ENCODE results near the gene CYP1A2.
"Not testable (repeated sequence)": the region's sequence is repeated elsewhere in the genome, so short reads cannot be mapped to it uniquely, and the experiment has no call there.

Gene CYP1A2

DNA sequence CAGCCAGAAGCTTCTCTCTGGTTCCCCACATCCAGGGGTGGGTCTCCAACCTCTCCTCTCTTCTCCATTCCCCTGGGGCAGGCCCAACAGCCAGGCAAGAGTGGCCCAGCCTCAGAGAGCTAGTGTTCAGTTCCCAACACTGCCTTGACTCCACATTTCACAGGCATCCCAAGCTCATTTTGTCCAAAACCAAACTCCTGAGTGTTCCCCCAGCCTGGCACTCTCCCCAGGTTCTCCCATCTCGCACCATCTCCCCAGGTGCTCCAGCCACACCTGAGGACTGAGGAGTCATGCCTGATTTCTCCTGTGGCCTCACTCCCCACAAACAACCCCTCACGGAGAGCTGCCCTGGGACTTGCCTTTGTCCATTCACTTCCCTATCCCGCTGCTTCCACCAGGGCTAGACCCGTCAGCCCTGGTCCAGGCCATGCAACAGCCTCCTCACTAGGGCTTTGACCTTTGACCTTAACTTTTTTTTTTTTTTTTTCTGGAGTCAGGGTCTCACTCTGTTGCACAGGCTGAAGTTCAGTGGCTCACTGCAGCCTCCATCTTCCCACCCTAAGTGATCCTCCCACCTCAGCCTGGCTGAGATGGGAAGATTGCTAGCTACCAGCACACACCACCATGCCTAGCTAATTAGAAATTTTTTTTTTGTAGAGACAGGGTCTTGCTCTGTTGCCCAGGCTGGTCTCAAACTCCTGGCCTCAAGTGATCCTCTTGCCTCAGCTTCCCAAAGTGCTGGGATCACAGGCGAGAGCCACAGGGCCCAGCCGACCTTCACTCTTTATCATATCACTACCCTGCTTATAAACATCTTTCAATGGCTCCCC is 29.3 kb downstream of the CYP1A2 start:
- no peak for DNase-seq

DNA sequence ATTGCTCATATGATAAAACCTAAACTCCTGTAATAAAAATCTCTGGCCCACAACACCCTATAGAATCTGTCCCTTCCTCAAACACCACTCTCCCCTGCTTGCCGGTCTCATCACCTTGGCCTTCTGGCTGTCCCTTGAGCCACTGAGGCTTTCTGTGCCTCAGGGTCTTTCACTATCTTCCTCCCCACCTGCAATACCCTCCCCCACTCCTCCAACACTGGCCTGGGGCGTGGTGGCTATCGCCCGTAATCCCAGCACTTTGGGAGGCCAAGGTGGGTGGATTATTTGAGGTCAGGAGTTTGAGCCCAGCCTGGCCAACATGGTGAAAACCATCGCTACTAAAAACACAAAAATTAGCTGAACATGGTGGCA is 29.9 kb downstream of the CYP1A2 start:
- no peak for DNase-seq

DNA sequence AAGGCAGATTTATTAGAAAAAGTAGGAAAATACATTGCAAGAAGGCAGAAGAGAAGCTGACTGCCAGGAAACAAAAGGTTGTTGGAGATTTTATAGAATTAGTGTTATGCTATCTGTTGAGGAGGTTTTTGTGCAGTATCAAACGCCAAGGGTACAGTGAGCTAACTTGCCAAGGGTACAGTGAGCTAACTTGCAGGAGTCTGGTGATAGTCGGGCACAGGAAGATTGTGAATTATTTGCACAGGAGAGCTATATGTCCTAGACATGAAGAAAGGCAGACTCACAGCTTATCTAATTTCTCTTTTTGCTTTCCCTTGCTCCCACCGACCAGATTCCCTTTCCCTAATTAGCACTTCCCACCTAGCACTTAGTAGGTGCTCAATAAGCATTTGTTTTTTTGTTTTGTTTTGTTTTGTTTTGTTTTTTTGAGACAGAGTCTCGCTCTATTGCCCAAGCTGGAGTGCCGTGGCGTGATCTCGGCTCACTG is 30.6 kb downstream of the CYP1A2 start:
- no peak for DNase-seq

DNA sequence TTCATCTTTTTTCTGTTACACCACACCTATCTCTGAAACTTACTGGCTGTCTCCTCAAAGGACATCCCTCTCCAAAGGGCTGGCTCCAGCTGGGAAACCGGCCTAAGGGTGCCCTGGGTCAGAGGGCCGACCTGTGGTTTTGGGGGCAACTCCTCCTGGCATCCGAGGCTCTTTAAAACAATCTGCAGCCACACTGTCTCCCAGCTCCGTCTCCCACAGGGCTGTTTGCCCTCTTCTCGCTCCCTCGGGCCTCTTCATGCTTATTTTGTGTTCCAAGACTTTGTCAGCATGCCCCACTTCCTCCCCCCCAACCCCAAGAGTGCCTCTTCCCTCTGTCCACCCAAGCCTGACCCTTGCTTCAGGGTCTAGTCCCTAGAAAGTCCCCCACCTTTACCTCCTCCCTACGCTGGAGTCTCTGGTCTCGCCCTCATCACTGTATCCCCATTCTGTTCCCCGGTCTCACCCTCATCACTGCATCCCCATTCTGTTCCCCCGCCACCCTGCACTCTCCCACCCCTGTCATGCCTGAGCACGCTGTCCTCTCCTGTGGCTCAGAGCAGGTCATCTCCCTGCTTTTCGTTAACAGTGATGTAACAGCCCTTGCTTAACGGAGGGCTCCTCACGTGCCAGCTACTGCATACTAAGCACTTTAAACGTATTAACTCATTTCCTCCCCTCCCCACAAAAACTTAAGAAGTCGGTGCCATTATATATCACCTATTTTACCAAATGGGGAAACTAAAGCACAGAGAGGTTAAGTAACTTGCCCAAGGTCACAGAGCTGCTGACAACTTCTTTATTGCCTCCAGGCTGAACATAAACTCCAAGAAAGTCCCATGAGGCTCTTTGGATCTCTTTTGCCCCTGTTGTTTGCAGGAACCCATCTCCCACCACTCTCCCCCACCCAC is 32.1 kb downstream of the CYP1A2 start:
- DNase-seq, result peak; percentile 61

DNA sequence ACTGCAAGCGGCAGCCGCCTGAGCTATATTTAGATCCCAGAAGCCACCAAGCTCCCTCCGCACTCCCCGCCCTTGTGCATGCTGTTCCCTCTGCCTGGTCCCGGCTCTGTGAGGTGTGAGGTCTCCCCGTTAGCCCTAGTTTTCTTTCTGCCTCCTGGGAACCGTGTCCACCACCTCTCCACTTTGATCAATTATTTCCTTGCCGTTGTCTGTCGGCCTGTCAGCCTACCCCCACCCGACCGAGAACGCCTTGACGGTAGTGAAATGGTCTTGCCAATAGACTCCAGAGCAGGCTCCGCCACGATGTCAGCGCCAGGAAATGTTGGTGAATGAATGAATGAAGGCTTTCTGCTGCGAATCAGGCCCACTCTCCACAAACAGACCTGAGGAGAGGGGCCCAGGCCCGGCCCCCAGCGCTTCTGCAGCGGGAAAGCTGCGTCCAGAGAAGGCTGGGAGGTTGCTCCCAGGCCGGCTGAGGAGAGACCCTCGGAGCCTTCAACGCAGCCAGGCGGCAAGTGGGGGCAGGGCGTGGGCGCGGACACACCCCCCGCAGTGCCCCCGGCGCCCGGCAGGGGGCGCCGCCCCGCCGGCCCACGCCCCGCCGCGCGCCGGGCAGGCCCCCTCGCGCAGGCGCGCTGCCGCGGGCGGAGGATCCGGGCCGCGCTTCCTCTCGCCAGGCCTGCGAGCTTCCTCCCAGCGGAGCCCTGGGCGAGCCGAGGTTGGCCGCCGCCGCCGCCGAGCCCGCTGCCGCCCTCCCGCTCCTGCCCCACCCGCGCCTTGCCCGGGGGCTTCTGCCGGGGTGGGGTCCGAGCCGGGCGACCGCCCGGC is 33.0 kb downstream of the CYP1A2 start, which contains the start of gene CSK:
TSS of gene CSK (plus strand) at position 650 of the 828 bp plus-strand sequence. CDS start 16,218 bp downstream, outside the sequence.
- peak; percentile 76 for DNase-seq

DNA sequence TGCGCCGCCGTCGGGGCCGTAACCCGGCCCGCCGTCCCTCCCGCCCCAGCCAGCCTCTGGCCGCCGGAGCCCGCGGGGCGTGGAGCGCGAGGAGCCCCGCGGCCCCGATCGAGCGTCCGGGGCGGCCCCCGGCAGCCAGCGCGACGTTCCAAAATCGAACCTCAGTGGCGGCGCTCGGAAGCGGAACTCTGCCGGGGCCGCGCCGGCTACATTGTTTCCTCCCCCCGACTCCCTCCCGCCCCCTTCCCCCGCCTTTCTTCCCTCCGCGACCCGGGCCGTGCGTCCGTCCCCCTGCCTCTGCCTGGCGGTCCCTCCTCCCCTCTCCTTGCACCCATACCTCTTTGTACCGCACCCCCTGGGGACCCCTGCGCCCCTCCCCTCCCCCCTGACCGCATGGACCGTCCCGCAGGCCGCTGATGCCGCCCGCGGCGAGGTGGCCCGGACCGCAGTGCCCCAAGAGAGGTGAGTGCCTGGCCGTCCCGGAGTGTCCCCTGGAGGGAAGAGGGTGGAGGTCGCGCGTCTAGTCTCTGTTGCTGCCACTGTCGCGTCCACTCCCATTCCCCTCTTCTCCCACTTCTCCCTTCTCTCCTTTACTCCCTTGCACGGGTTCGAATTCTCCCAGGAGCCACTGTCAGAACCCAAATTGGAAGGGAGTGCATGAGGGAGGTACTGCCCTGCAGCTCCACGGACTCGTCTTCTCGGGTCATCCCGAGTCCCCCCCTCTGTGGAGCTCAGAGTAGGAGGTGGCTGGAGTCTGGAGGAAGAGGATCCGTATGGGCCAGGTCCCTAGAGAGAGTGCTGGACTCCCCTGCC is 33.8 kb downstream of the CYP1A2 start:
- peak; percentile 27 for DNase-seq

DNA sequence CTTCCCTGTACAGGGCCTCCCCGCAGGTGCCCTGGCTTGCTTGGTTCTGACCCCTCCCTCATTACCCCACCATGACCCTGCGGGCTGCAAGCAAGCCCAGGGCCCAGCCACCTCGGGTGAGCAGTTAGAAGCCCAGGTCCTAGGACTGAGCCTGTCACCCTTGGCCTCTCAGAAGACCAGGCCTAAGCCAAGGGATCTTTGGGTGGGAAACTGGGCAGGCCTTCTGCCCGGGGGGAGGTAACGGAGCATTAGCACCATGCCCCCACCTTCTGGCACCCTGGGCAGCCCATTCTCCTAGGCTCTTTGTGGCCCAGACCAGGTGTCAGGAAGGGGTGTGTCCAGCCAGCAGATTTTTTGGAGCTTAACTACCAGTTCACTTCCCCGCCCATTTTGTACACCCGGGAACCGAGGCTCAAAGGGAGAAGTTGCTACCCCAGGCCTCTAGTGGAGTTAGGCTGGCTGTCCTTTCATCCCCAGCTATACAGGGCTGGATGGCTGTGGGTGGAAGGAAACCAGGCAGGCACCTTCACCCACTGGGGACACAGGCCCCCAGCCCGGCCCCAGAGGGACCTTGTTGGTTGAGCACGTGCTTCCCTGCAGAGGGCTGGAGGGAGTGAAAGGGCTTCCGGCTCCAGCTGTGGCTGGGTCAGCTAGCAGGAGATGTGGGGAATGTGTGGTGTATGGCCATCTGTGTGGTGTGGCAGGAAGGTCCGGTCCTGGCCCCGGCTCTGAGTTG is 34.6 kb downstream of the CYP1A2 start:
- peak; percentile 8 for DNase-seq

DNA sequence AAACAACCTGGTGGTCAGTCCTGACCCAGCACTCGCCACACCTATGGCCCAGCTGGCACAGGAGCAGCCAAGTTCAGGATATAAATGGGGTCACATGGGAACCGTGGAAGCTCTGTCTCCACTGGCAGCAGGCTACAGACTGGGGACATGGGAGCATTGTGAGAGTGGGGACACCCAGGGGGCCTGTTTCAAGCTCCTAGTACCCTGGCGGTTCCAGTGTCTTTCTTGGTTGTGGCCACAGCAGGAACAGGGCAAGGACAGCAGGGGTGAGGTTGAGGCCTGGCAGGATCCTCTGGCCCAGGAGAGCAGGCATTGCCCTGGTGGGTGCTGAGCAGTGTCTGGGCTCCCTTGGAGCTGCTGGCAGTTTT is 35.1 kb downstream of the CYP1A2 start:
- DNase-seq, result no peak

DNA sequence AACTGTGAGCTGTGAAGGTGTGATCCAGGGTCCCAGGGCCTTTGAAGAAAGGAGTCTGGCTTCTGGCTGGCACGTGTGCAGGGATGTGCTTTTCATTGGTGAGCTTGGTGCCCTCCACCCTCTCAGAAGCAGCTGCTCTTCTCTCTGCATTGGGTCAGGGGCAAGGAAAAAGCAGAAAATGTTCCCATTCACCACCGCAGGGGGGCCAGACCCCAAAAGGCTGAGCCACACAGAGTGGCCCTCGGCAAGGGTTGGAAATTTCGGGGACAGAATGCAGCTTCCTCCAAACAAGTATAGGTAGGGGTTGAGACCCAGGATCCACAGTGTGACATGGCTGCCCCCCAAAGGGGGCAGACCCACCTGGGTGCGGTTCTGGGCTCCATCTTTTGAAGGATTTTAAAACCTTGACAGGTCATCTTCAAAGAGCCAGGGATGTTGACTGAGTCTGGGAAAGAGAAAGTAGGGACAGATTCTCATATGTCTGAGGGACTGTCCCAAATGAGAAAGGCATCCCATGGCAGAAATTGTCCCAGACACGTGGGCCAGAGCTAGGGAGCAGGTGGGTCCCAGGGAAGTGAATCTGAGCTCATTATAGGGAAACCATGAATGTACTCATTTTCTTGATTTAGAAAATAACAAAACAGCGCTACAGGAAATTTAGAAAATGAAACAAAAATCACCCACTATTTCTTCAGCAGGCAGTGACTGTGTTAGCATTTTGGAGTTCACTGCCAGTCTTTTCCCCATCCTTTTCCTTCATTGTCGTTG is 36.0 kb downstream of the CYP1A2 start:
- no peak for DNase-seq

DNA sequence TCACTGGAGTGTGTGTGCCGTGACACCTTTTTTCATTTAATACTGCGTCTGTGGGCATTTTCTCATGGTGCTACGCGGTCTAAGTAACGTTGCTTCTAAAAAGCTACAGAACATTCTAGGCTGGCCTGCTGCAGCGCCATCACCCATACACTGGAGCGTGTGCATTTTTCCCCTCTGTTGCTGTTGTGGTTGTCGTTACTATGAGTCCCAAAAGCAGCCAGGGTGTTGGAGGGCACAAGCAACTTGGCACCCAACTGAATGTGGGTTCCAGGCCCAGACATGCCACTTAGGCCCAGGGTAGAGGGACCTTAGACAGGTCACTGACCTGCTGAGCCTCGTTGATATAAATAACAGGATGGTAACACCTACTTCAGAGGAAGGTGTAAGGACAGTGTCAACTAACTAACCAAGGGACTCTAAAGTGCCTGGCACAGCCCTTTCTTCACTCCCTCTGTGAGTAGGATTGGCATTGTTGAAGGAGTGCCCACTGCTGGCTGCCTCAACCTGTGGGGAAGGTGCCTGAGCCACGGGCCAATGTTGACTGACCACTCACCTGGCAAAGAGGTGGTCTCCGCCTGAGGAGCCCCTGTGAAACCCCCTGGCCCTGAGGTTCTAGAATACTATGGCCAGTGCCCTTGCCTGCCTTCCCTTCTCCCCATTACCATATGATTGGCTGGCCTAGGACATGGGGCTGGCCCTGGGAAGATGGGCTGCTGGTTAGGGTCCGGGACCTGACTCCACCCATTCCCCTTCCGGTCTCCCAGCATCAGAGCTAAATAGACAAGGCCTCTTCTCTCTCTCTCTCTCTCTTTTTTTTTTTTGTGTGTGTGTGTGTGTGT is 36.8 kb downstream of the CYP1A2 start:
- no peak for DNase-seq

DNA sequence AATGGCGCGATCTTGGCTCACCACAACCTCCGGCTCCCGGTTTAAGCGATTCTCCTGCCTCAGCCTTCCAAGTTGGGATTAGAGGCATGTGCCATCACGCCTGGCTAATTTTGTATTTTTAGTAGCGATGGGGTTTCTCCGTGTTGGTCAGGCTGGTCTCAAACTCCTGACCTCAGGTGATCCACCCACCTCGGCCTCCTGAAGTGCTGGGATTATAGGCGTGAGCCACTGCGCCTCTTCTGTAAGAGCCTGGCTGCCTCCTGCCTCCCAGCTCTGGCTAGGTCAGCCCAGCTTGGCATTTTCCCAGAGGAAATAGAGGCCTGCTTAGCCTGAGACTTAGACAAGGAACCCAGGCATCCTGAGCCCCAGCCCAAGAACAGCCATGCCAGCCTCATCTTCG is 37.4 kb downstream of the CYP1A2 start:
- not testable (repeated sequence) for DNase-seq

DNA sequence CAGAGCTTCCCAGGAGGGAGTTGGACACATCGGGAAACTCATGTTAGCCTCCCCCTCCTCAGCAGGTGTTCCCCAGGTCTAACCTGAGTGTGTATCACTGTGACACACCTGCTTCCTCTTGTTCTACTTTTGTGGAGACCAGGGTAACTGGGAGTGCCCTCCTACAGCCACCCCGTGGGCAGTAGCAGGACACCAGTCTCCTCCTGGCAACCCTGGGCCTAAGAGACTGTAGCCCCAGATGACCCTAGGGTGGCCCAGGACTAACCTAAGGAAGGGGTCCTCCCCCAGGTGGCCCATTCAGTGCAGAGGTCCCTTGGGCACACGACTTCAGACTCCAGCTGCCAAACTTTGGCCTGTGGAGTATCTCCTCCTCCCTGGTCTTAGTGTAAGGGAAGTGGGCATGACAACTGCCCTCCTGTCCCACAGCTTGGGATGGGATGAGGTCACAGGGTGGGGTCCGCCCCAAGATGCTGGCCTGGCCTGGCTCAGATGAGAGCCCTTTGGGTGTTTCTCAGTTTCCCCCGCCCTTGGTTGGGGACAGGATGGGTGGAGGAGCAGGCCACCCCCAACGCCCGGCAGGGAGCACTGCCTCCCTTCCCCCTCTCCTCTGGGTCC is 38.0 kb downstream of the CYP1A2 start:
- no peak for DNase-seq

DNA sequence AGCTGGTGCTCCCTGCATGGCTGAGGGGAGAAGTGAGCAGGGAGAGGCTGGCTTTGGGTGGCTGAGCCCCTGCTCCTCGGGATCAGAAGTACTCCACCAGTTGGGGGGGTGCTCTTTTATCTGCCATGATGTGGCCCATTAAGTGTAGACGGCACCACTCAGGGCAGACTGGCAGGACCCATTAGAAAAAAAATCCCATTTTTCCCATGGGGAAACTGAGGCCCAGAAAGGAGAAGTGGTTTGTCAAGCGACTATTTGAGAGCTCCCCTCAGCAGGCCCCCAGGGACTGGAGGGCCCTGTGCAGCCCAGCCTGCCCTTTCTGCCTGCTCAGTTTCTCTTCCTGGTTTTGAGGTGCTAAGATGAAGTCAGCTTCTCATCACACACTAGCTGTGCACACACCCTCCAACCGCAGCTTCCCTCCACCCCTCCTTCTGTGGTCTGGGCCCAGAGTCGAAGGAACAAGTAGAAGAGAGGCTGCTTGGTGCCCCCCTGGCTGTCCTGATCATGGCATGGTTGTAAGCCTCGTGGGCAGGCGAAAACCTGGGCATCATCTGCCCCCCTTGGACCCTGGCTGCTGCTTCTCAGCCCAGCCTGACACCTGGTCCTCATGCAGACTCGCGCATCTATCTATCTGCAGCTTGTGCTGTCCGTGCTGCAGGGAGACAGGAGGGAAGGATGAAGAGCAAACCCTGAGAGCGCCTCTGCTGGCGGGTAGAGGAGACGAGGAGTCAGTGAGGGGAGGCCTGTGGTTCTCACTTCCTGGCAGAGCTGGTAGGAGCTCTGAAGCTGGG is 38.8 kb downstream of the CYP1A2 start:
- DNase-seq, result peak; percentile 73

DNA sequence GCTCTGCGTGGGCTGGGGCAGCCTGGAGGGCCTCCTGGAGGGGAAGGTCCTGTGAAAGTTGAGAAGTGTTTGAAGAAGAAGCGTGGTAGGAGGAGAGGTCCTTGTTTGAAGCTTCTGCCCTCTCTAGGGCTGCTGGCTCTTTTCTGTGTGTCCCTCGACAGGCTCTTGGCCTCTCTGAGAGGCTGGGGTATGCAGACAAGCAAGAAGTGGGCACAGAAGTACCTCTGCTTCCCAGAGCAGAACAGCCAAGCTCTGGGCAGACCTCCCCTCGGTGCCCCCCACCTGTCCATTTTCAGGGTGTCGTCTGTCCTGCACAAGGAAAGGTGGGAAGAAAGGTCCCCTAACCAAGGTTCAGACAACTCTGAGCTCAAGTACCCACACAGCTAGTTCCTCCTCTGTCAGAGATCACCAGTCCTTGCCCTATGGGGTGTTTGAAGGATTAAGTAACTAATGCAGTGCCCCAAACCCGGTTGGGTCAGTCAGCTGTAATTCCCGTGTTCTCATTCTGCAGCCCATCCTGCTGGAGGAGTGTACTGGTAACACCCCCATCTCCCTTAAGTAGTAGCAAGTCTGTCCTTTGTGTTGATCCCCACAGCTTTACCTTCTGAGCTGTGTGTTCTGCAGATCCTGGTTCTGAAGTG is 39.5 kb downstream of the CYP1A2 start:
- DNase-seq, result no peak

DNA sequence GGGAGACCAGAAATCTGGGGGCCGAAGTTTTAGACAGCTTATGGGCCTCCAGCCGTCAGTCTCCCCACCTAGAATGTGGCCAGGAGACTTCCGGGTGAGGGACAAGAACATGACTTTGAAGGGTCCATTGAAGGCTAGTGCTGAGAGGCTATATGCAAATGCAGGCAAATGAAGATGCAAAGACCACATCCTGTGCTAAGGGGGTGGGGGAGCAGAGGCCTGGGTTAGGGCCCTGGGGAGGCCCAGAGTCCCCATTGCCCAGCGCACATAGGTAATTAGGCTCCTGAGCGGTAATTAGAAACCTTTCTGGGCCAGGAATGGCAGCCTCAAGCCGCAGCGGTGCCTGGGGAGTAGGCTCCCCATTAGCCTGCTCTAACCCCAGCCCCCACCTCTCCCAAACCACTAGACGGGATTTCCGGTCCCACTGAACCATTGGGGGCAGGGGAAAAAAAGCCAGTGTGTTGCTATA is 40.1 kb downstream of the CYP1A2 start:
- no peak for DNase-seq

DNA sequence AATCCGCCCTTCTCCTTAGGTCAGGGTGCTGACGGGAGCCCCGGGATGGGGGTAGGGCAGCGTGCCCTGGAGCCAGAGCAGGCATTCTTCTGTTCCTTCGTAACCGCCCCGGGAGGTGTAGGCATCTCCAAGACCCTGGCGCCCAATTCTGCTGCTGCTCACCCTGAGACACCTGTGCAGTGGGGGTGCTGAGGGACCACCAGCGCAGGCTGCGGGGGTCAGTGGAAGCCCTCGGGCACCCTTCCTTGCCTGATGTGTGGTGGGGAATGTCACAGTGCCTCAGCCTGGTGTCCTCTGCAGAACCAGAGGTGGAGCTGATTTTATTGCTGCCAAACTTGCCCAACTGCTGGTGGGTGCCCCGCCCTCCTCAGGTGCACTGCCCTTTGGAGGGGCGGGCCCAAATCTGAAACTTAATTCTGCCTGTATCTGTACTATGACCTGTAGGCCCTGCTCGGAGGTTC is 40.6 kb downstream of the CYP1A2 start:
- no peak for DNase-seq

DNA sequence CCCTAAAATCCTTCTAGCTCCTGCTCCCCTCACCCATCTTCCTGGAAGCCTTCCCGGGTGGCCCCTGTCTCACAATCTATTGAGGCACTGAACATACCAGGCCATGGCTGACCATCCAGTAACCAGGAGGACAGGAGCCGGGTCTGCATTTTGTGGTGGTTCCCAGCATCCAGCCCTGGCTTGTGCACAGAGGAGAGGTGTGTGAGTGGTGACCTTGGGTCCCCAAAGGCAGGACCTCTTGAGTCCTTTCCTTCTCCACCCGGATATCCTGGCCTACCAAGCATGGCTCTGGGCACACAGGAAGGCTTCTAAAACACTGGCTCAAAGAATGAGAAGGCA is 41.1 kb downstream of the CYP1A2 start:
- no peak for DNase-seq

Measured in fibroblast of skin of right biceps (primary cell).